ENCODE measurements around the gene TMEM238. TPM values are rescaled to one million over a fixed set of nuclear protein-coding genes. Genes with fewer than 3 reads are reported as not detected.

Gene TMEM238
- total RNA-seq, 4 donors from 2014 or later = 0.83 to 2.3 TPM; not detected in 2

- H3K27me3 ChIP-seq = peaks cover 0 to 2% of the 10 kb centered on the region in 2 donors
- TF ChIP-seq POLR2A (IDR thresholded peaks at IDR 0.05) (no peak), CTCF (IDR thresholded peaks at IDR 0.05) (no peak)
Measured at GRCh38 chr19:55362990-55363716, 20.9 kb downstream of the TMEM238 start, which contains the start of gene GARIN5B. Gene GARIN5B, minus strand, starts transcription at chr19:55363260. Its CDS starts 194 bp downstream, at chr19:55363066.

GRCh38 chr19:55362174-55362989 is 21.7 kb downstream of the TMEM238 start:
- no peak for DNase-seq
- Histone ChIP-seq H3K4me3 (no peak overlapping the region), H3K27ac (no peak overlapping the region), H3K4me1 (no peaks in the 10 kb centered on the region), H3K9me3 (no peaks in the 10 kb centered on the region), H3K27me3 (no peaks in the 10 kb centered on the region), H3K36me3 (no peaks in the 10 kb centered on the region)
- TF ChIP-seq CTCF (IDR thresholded peaks at IDR 0.05) (no peak), POLR2A (IDR thresholded peaks at IDR 0.05) (no peak)
- intact Hi-C loops (cut with DNase I; ENCODE audit: low total_unique reads) = no loop called here

More at GRCh38 chr19:55362990-55363716, 20.9 kb downstream of the TMEM238 start, which contains the start of gene GARIN5B:
- Histone ChIP-seq H3K4me3 (no peak within 1 kb of the TSS), H3K9me3 (no peaks in the 10 kb centered on the region), H3K4me1 (no peaks in the 10 kb centered on the region), H3K36me3 (no peaks in the 10 kb centered on the region), H3K27ac (no peak within 1 kb of the TSS)
- no peak for DNase-seq
- intact Hi-C loops (cut with DNase I; ENCODE audit: low total_unique reads) = no loop called here

- Histone ChIP-seq H3K4me1 (no peaks in the 10 kb centered on the region), H3K36me3 (no peaks in the 10 kb centered on the region), H3K9me3 (no peaks in the 10 kb centered on the region), H3K27me3 (no peaks in the 10 kb centered on the region), H3K27ac (no peak overlapping the region), H3K4me3 (no peak overlapping the region)
- no peak for DNase-seq
- intact Hi-C loops (cut with DNase I; ENCODE audit: low total_unique reads) = no loop called here
- no peak for TF ChIP-seq CTCF (IDR thresholded peaks at IDR 0.05)
- no peak for TF ChIP-seq POLR2A (IDR thresholded peaks at IDR 0.05)
Measured at GRCh38 chr19:55360902-55361301, 23.2 kb downstream of the TMEM238 start.

GRCh38 chr19:55358943-55359908 is 24.9 kb downstream of the TMEM238 start:
- no peak for DNase-seq
- no peak overlapping the region for H3K27ac ChIP-seq
- peaks cover 0 to 6% of the 10 kb centered on the region in 2 donors for H3K4me1 ChIP-seq
- no peaks in the 10 kb centered on the region for H3K9me3 ChIP-seq
- H3K36me3 ChIP-seq = no peaks in the 10 kb centered on the region
- no peak for TF ChIP-seq CTCF (IDR thresholded peaks at IDR 0.05)
- TF ChIP-seq POLR2A (IDR thresholded peaks at IDR 0.05) = no peak
- no peak overlapping the region for H3K4me3 ChIP-seq
- H3K27me3 ChIP-seq = peaks cover 2 to 7% of the 10 kb centered on the region in 2 donors
- intact Hi-C loops (cut with DNase I; ENCODE audit: low total_unique reads) = no loop called here
